GM12878 (cell line): ENCODE measurements around the gene AHNAK. TPM values are rescaled to one million over a fixed set of nuclear protein-coding genes. Genes with fewer than 3 reads are reported as not detected.
A peak's percentile ranks its signal among the peaks of the same experiment; 100 is the strongest.

ENCODE experiments used
- CEBPB ChIP-seq, 2 experiments: fragments of 150-350 bp in 1 of 2; IDR thresholded peaks; 2 replicates each; pipeline ENCODE4 v1.6.1; 2012 to 2014; ENCODE audit warnings: low read depth in 2 of 2, low read length in 2 of 2, borderline replicate concordance in 1 of 2, inconsistent platforms in 1 of 2
- HDAC2 ChIP-seq: fragments of 200-600 bp; sonication (generic); IDR thresholded peaks from 2 replicates; pipeline ENCODE4 v1.6.1; 2017
- HDGF ChIP-seq: fragments of 450-650 bp; IDR thresholded peaks from 2 replicates; pipeline ENCODE4 v1.6.1; 2016; ENCODE audit warnings: antibody characterized with exemption
- IKZF1 ChIP-seq: fragments of 450-650 bp; conservative IDR thresholded peaks from 2 replicates; pipeline ENCODE4 v1.6.1; 2017; ENCODE audit warnings: antibody characterized with exemption, mild to moderate bottlenecking
- IKZF2 ChIP-seq, 2 experiments: fragments of 450-650 bp; IDR thresholded peaks; 2 replicates each; pipeline ENCODE4 v1.6.1; 2017; ENCODE audit warnings: mild to moderate bottlenecking in 2 of 2, moderate library complexity in 2 of 2
- LARP7 ChIP-seq: fragments of 450-650 bp; IDR thresholded peaks from 2 replicates; pipeline ENCODE4 v1.6.1; 2017; ENCODE audit warnings: mild to moderate bottlenecking
- MAX ChIP-seq: IDR thresholded peaks from 2 replicates; pipeline ENCODE4 v1.6.1; 2012; ENCODE audit warnings: low read depth, low read length, improper control_type of control experiment
- MLLT1 ChIP-seq: fragments of 450-650 bp; IDR thresholded peaks from 2 replicates; pipeline ENCODE4 v1.6.1; 2016; ENCODE audit warnings: mild to moderate bottlenecking
- SIN3A ChIP-seq: IDR thresholded peaks from 2 replicates; pipeline ENCODE4 v1.6.1; 2012; ENCODE audit warnings: low read depth, low read length, improper control_type of control experiment
- polyA plus RNA-seq, 11 experiments: library from polyadenylated mRNA; depleted of rRNA in 4 of 11; unstranded in 6 of 11; stranded (reverse) in 5 of 11; fragments of >200 nt; fragmentation: Nextera tagmentation in 4 of 11; fragmentation: Illumina TruSeq in 1 of 11; extraction: Ambion mirVana in 4 of 11; extraction: Trizol in 1 of 11; gene quantifications; 1 replicate in 1 of 11; 2 replicates in 10 of 11; pipeline versions ENCODE4 v1.2.1 to v1.2.3, GENCODE V29; 2011 to 2016; ENCODE audit warnings: inconsistent platforms in 2 of 11, missing spikeins in 2 of 11, low read depth in 1 of 11
- total RNA-seq, 4 experiments: library from RNA; depleted of rRNA in 3 of 4; stranded (reverse); fragments of >200 nt in 3 of 4; fragmentation: Illumina TruSeq in 1 of 4; extraction: Trizol in 1 of 4; gene quantifications; 2 replicates each; pipeline versions ENCODE4 v1.2.1 to v1.2.3, GENCODE V29; 2013 to 2021
- TF ChIP-seq, protein P1 (sequence below): fragments of 450-650 bp; formaldehyde crosslinking; IDR thresholded peaks from 2 replicates; pipeline ENCODE4 v1.4.0; 2020; ENCODE audit warnings: mild to moderate bottlenecking, moderate library complexity
- TF ChIP-seq, protein P2 (sequence below): fragments of 450-650 bp; formaldehyde crosslinking; IDR thresholded peaks from 2 replicates; pipeline ENCODE4 v1.5.0; 2022; ENCODE audit warnings: mild to moderate bottlenecking, missing genetic modification characterization
- TF ChIP-seq, protein P3 (sequence below): fragments of 450-650 bp; IDR thresholded peaks from 2 replicates; pipeline ENCODE4 v1.6.1; 2017; ENCODE audit warnings: low read depth, mild to moderate bottlenecking, moderate library complexity
- TF ChIP-seq, protein P4 (sequence below): fragments of 450-650 bp; IDR thresholded peaks from 2 replicates; pipeline ENCODE4 v1.6.1; 2017; ENCODE audit warnings: mild to moderate bottlenecking
- TF ChIP-seq, protein P5 (sequence below): fragments of 450-650 bp; IDR thresholded peaks from 2 replicates; pipeline ENCODE4 v1.6.1; 2017; ENCODE audit warnings: mild to moderate bottlenecking, low read depth, inconsistent platforms; ENCODE audit not compliant: poor library complexity, severe bottlenecking

AHNAK gene
- total and polyA plus RNA-seq, 10 of the 15 experiments (the other 5 are each of a cell fraction or from before 2014, with no cell fraction given), result 0.76 to 90.3 (median 19.4) TPM

DNA sequence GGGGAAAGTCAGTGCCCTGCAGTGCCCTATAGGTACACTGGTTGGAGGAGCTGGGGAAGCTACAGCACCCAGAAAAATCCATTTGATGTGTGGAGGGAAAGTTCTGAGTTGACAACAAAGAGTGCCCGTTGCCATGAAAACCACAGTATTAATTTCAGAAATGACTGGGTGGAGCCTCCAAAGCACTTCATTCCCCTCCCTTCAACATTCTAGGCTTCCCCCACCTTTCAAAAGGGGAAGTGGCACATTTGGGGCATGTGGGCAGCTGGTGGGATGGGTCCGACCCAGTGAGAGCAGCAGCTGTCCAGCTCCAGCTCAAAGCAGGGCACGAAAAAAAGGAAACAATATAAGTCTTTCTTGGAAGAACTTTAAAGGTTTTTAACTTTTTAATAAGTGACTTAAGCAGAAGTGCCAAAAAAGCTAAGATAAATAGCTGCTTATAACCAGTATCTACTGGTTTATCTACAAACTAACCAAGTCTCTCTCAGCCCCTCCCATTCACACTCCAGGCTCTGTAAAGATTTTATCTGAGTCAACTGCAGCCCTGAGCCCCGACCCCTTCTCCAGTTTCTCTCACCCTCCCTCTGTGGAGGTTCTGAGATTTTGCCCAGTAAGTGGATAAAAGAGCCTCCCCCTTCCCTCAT lies 9.0 kb upstream of the AHNAK start (continued):
- TF ChIP-seq, protein P1, sequence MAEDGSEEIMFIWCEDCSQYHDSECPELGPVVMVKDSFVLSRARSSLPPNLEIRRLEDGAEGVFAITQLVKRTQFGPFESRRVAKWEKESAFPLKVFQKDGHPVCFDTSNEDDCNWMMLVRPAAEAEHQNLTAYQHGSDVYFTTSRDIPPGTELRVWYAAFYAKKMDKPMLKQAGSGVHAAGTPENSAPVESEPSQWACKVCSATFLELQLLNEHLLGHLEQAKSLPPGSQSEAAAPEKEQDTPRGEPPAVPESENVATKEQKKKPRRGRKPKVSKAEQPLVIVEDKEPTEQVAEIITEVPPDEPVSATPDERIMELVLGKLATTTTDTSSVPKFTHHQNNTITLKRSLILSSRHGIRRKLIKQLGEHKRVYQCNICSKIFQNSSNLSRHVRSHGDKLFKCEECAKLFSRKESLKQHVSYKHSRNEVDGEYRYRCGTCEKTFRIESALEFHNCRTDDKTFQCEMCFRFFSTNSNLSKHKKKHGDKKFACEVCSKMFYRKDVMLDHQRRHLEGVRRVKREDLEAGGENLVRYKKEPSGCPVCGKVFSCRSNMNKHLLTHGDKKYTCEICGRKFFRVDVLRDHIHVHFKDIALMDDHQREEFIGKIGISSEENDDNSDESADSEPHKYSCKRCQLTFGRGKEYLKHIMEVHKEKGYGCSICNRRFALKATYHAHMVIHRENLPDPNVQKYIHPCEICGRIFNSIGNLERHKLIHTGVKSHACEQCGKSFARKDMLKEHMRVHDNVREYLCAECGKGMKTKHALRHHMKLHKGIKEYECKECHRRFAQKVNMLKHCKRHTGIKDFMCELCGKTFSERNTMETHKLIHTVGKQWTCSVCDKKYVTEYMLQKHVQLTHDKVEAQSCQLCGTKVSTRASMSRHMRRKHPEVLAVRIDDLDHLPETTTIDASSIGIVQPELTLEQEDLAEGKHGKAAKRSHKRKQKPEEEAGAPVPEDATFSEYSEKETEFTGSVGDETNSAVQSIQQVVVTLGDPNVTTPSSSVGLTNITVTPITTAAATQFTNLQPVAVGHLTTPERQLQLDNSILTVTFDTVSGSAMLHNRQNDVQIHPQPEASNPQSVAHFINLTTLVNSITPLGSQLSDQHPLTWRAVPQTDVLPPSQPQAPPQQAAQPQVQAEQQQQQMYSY (CRISPR knock-in tag), result no peak
- TF ChIP-seq, protein P2, sequence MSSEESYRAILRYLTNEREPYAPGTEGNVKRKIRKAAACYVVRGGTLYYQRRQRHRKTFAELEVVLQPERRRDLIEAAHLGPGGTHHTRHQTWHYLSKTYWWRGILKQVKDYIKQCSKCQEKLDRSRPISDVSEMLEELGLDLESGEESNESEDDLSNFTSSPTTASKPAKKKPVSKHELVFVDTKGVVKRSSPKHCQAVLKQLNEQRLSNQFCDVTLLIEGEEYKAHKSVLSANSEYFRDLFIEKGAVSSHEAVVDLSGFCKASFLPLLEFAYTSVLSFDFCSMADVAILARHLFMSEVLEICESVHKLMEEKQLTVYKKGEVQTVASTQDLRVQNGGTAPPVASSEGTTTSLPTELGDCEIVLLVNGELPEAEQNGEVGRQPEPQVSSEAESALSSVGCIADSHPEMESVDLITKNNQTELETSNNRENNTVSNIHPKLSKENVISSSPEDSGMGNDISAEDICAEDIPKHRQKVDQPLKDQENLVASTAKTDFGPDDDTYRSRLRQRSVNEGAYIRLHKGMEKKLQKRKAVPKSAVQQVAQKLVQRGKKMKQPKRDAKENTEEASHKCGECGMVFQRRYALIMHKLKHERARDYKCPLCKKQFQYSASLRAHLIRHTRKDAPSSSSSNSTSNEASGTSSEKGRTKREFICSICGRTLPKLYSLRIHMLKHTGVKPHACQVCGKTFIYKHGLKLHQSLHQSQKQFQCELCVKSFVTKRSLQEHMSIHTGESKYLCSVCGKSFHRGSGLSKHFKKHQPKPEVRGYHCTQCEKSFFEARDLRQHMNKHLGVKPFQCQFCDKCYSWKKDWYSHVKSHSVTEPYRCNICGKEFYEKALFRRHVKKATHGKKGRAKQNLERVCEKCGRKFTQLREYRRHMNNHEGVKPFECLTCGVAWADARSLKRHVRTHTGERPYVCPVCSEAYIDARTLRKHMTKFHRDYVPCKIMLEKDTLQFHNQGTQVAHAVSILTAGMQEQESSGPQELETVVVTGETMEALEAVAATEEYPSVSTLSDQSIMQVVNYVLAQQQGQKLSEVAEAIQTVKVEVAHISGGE, result no peak
- TF ChIP-seq, protein P3, sequence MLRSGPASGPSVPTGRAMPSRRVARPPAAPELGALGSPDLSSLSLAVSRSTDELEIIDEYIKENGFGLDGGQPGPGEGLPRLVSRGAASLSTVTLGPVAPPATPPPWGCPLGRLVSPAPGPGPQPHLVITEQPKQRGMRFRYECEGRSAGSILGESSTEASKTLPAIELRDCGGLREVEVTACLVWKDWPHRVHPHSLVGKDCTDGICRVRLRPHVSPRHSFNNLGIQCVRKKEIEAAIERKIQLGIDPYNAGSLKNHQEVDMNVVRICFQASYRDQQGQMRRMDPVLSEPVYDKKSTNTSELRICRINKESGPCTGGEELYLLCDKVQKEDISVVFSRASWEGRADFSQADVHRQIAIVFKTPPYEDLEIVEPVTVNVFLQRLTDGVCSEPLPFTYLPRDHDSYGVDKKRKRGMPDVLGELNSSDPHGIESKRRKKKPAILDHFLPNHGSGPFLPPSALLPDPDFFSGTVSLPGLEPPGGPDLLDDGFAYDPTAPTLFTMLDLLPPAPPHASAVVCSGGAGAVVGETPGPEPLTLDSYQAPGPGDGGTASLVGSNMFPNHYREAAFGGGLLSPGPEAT, result peak; percentile 91
- TF ChIP-seq LARP7 (no peak), HDAC2 (no peak), HDGF (no peak), SIN3A (no peak), IKZF2 (IDR thresholded peaks at IDR 0.05) (peak; percentile 94 to 96), CEBPB (IDR thresholded peaks at IDR 0.05; ENCODE audit: borderline replicate concordance in 1 of 2, low read depth in 2 of 2, low read length in 2 of 2) (no peak), MLLT1 (peak; percentile 77), MAX (0 out of 2 replicates have a peak, but pooled peaks have one; percentile 49), IKZF1 (peak; percentile 74)
- TF ChIP-seq, protein P4, sequence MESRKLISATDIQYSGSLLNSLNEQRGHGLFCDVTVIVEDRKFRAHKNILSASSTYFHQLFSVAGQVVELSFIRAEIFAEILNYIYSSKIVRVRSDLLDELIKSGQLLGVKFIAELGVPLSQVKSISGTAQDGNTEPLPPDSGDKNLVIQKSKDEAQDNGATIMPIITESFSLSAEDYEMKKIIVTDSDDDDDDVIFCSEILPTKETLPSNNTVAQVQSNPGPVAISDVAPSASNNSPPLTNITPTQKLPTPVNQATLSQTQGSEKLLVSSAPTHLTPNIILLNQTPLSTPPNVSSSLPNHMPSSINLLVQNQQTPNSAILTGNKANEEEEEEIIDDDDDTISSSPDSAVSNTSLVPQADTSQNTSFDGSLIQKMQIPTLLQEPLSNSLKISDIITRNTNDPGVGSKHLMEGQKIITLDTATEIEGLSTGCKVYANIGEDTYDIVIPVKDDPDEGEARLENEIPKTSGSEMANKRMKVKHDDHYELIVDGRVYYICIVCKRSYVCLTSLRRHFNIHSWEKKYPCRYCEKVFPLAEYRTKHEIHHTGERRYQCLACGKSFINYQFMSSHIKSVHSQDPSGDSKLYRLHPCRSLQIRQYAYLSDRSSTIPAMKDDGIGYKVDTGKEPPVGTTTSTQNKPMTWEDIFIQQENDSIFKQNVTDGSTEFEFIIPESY, result no peak
- TF ChIP-seq, protein P5, sequence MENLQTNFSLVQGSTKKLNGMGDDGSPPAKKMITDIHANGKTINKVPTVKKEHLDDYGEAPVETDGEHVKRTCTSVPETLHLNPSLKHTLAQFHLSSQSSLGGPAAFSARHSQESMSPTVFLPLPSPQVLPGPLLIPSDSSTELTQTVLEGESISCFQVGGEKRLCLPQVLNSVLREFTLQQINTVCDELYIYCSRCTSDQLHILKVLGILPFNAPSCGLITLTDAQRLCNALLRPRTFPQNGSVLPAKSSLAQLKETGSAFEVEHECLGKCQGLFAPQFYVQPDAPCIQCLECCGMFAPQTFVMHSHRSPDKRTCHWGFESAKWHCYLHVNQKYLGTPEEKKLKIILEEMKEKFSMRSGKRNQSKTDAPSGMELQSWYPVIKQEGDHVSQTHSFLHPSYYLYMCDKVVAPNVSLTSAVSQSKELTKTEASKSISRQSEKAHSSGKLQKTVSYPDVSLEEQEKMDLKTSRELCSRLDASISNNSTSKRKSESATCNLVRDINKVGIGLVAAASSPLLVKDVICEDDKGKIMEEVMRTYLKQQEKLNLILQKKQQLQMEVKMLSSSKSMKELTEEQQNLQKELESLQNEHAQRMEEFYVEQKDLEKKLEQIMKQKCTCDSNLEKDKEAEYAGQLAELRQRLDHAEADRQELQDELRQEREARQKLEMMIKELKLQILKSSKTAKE, result peak; percentile 88
